Neural cell (in vitro differentiated cells): Measurements from ENCODE around the gene UBE2L3. TPM values are rescaled to one million over a fixed set of nuclear protein-coding genes. Genes with fewer than 3 reads are reported as not detected.

Source experiments
- H2AFZ ChIP-seq: fragments of 200-600, 300-800 bp; sonication (generic), shearing (Covaris generic); 2 replicates; pipeline ENCODE4 v1.6.0; 2014; ENCODE audit warnings: low read depth, mild to moderate bottlenecking, antibody characterized with exemption, low read length, moderate library complexity
- H3F3A ChIP-seq: fragments of 200-600 bp; shearing (Covaris generic); 2 replicates; pipeline ENCODE4 v1.6.1; 2016; ENCODE audit warnings: mild to moderate bottlenecking, moderate library complexity, mixed read lengths, antibody characterized with exemption, low read length; ENCODE audit not compliant: insufficient read depth, poor library complexity, severe bottlenecking
- H3K27ac ChIP-seq: fragments of 200-600, 300-800 bp; sonication (generic), shearing (Covaris generic); 2 replicates; pipeline ENCODE4 v1.5.1; 2014; ENCODE audit warnings: mild to moderate bottlenecking, low read length, moderate library complexity
- H3K27me3 ChIP-seq: fragments of 300-800, 200-600 bp; sonication (generic), shearing (Covaris generic); 2 replicates; pipeline ENCODE4 v1.6.0; 2014; ENCODE audit warnings: mild to moderate bottlenecking, low read depth, low read length, moderate library complexity; ENCODE audit not compliant: insufficient read depth
- H3K36me3 ChIP-seq: fragments of 300-800, 200-600 bp; sonication (generic), shearing (Covaris generic); 2 replicates; pipeline ENCODE4 v1.5.1; 2014; ENCODE audit warnings: mild to moderate bottlenecking, antibody characterized with exemption, low read length, moderate library complexity; ENCODE audit not compliant: insufficient read depth
- H3K4me2 ChIP-seq: fragments of 300-800, 200-600 bp; sonication (generic), shearing (Covaris generic); 2 replicates; pipeline ENCODE4 v1.6.0; 2014; ENCODE audit warnings: mild to moderate bottlenecking, low read length
- H3K4me3 ChIP-seq: fragments of 300-800, 200-600 bp; sonication (generic), shearing (Covaris generic); 2 replicates; pipeline ENCODE4 v1.5.1; 2014; ENCODE audit warnings: mild to moderate bottlenecking, low read length, moderate library complexity
- H3K79me2 ChIP-seq: fragments of 200-600 bp; shearing (Covaris generic); replicated peaks from 2 replicates; pipeline ENCODE4 v1.6.0; 2014; ENCODE audit warnings: mild to moderate bottlenecking, low read length, moderate library complexity; ENCODE audit not compliant: insufficient read depth
- H3K9ac ChIP-seq: fragments of 300-800, 200-600 bp; sonication (generic), shearing (Covaris generic); 2 replicates; pipeline ENCODE4 v1.6.1; 2016; ENCODE audit warnings: mild to moderate bottlenecking, low read length, mixed read lengths
- H3K9me2 ChIP-seq: fragments of 200-600 bp; shearing (Covaris generic); 2 replicates; pipeline ENCODE4 v1.6.1; 2016; ENCODE audit warnings: mild to moderate bottlenecking, low read length, mixed read lengths; ENCODE audit not compliant: insufficient read depth
- H3K9me3 ChIP-seq: fragments of 200-600, 300-800 bp; sonication (generic), shearing (Covaris generic); 2 replicates; pipeline ENCODE4 v1.6.1; 2016; ENCODE audit warnings: mild to moderate bottlenecking, mixed run types, low read length, moderate library complexity, mixed read lengths
- H4K20me1 ChIP-seq: fragments of 200-600 bp; shearing (Covaris generic); 2 replicates; pipeline ENCODE4 v1.6.1; 2016; ENCODE audit warnings: mild to moderate bottlenecking, mixed run types; ENCODE audit not compliant: insufficient read depth
- EP300 ChIP-seq: fragments of 450-650 bp; conservative IDR thresholded peaks from 2 replicates; pipeline ENCODE4 v1.6.1; 2014; ENCODE audit warnings: antibody characterized with exemption, mild to moderate bottlenecking, moderate library complexity; ENCODE audit not compliant: poor library complexity, severe bottlenecking
- EZH2 ChIP-seq: fragments of 200-600, 300-800 bp; shearing (Covaris generic), sonication (generic); IDR thresholded peaks from 2 replicates; pipeline ENCODE4 v1.6.1; 2014; ENCODE audit warnings: antibody characterized with exemption, low read length, borderline replicate concordance, mild to moderate bottlenecking; ENCODE audit not compliant: insufficient read depth, poor library complexity, severe bottlenecking
- MXI1 ChIP-seq: fragments of 450-650 bp; conservative IDR thresholded peaks from 2 replicates; pipeline ENCODE4 v1.6.1; 2014; ENCODE audit warnings: antibody characterized with exemption, mild to moderate bottlenecking; ENCODE audit not compliant: poor library complexity, severe bottlenecking
- POLR2AphosphoS5 ChIP-seq: IDR thresholded peaks from 2 replicates; pipeline ENCODE4 v1.6.1; 2012
- RAD21 ChIP-seq: fragments of 450-650 bp; conservative IDR thresholded peaks from 2 replicates; pipeline ENCODE4 v1.6.1; 2014; ENCODE audit warnings: antibody characterized with exemption, mild to moderate bottlenecking, moderate library complexity
- SMC3 ChIP-seq: fragments of 450-650 bp; conservative IDR thresholded peaks from 2 replicates; pipeline ENCODE4 v1.6.1; 2014; ENCODE audit warnings: antibody characterized with exemption, mild to moderate bottlenecking, moderate library complexity; ENCODE audit not compliant: poor library complexity
- TAF1 ChIP-seq: IDR thresholded peaks from 2 replicates; pipeline ENCODE4 v1.6.1; 2012; ENCODE audit warnings: low read depth
- polyA plus RNA-seq: library from polyadenylated mRNA; depleted of rRNA; stranded (reverse); fragments of >200 nt; gene quantifications from 2 replicates; pipeline ENCODE4 v1.2.3, GENCODE V29; 2014
- TF ChIP-seq, protein P1 (sequence below): fragments of 450-650 bp; IDR thresholded peaks from 2 replicates; pipeline ENCODE4 v1.5.1; 2014; ENCODE audit warnings: antibody characterized with exemption, mild to moderate bottlenecking, moderate library complexity; ENCODE audit not compliant: poor library complexity, severe bottlenecking
- TF ChIP-seq, protein P2 (sequence below): IDR thresholded peaks from 2 replicates; pipeline ENCODE4 v1.6.1; 2012; ENCODE audit warnings: borderline replicate concordance

Gene UBE2L3
- polyA plus RNA-seq, 1 donor from 2014 or later, result 49.1 TPM

DNA sequence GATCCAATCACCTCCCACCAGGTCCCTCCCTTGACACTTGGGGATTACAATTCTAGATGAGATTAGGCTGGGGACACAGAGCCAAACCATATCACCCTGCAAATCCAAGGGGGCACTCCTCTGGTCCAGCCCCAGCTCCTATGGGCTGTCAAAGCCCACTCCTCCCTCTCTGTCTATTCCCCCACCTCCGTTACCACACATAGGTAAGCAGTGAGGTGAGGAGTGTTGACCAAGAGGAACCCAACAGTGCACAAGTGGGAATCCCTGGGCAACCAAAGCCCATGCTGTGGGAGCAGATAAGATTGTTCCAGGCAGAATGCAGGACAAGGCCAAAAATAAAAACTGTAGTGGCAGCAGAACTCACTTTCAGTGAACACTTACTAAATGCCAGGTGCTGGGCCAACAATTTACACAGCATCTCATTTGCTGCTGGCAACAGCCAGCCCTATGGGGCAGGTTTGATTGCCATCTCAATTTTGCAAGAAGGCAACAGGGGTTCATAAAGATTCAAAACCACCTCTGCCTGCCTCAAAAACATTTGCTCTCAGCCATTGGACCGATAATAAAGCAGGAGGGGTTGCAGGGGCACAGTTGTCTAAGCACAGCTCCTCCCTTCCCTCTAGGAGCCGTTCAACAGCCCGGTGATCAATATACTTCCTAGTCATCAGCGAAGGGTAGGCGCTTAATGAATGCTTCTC, 83.5 kb downstream of the UBE2L3 start:
- no peaks in the 10 kb centered on the region for H3K36me3 ChIP-seq
- peak overlapping the region; percentile 88 for H3K4me3 ChIP-seq
- no peaks in the 10 kb centered on the region for H3K27me3 ChIP-seq
- TF ChIP-seq TAF1 (no peak), MXI1 (no peak), EZH2 (no peak), EP300 (no peak), SMC3 (no peak), POLR2AphosphoS5 (no peak), RAD21 (no peak)
- TF ChIP-seq, protein P1, sequence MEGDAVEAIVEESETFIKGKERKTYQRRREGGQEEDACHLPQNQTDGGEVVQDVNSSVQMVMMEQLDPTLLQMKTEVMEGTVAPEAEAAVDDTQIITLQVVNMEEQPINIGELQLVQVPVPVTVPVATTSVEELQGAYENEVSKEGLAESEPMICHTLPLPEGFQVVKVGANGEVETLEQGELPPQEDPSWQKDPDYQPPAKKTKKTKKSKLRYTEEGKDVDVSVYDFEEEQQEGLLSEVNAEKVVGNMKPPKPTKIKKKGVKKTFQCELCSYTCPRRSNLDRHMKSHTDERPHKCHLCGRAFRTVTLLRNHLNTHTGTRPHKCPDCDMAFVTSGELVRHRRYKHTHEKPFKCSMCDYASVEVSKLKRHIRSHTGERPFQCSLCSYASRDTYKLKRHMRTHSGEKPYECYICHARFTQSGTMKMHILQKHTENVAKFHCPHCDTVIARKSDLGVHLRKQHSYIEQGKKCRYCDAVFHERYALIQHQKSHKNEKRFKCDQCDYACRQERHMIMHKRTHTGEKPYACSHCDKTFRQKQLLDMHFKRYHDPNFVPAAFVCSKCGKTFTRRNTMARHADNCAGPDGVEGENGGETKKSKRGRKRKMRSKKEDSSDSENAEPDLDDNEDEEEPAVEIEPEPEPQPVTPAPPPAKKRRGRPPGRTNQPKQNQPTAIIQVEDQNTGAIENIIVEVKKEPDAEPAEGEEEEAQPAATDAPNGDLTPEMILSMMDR, result no peak
- TF ChIP-seq, protein P2, sequence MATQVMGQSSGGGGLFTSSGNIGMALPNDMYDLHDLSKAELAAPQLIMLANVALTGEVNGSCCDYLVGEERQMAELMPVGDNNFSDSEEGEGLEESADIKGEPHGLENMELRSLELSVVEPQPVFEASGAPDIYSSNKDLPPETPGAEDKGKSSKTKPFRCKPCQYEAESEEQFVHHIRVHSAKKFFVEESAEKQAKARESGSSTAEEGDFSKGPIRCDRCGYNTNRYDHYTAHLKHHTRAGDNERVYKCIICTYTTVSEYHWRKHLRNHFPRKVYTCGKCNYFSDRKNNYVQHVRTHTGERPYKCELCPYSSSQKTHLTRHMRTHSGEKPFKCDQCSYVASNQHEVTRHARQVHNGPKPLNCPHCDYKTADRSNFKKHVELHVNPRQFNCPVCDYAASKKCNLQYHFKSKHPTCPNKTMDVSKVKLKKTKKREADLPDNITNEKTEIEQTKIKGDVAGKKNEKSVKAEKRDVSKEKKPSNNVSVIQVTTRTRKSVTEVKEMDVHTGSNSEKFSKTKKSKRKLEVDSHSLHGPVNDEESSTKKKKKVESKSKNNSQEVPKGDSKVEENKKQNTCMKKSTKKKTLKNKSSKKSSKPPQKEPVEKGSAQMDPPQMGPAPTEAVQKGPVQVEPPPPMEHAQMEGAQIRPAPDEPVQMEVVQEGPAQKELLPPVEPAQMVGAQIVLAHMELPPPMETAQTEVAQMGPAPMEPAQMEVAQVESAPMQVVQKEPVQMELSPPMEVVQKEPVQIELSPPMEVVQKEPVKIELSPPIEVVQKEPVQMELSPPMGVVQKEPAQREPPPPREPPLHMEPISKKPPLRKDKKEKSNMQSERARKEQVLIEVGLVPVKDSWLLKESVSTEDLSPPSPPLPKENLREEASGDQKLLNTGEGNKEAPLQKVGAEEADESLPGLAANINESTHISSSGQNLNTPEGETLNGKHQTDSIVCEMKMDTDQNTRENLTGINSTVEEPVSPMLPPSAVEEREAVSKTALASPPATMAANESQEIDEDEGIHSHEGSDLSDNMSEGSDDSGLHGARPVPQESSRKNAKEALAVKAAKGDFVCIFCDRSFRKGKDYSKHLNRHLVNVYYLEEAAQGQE, result no peak
- peaks cover 6% of the 10 kb centered on the region for H3K79me2 ChIP-seq
- H3K9me2 ChIP-seq, result no peaks in the 10 kb centered on the region
- no peaks in the 10 kb centered on the region for H3K9me3 ChIP-seq
- H3K27ac ChIP-seq, result no peak overlapping the region
- no peaks in the 10 kb centered on the region for H4K20me1 ChIP-seq
- H2AFZ ChIP-seq, result no peak overlapping the region
- H3K9ac ChIP-seq, result peak overlapping the region; percentile 36
- peak overlapping the region; percentile 73 for H3K4me2 ChIP-seq
- no peaks in the 10 kb centered on the region for H3F3A ChIP-seq

DNA sequence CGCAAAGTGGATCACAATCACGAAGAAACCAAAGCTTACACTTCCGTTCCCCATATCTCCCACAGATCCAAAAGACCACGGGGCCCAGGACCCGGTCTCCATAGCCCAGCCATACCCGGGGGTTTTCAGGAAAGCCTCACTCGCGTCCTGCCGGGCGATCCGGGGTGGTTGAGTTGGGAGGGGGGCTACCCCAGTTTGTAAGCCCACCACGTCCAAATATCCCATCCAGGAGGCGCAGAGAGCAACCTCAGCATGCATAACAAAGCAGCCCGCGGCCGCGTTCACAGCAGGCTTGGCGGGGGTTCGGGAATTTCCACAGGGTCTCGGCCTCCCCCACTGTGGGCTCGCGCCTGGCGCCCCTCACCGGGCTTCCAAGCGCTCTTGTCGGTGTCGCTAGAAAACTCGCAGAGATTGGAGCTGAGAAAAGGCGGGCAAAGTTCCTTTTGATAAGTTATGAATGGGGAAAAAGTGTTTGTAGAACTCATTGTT, 84.1 kb downstream of the UBE2L3 start:
- H3K4me2 ChIP-seq, result peak overlapping the region; percentile 73
- no peaks in the 10 kb centered on the region for H4K20me1 ChIP-seq
- H3K9me3 ChIP-seq, result no peaks in the 10 kb centered on the region
- no peaks in the 10 kb centered on the region for H3K9me2 ChIP-seq
- H3K4me3 ChIP-seq, result peak overlapping the region; percentile 88
- H3K9ac ChIP-seq, result peak overlapping the region; percentile 36
- H3K36me3 ChIP-seq, result no peaks in the 10 kb centered on the region
- peaks cover 6% of the 10 kb centered on the region for H3K79me2 ChIP-seq
- no peak overlapping the region for H3K27ac ChIP-seq
- no peaks in the 10 kb centered on the region for H3F3A ChIP-seq
- no peak overlapping the region for H2AFZ ChIP-seq
- no peak for TF ChIP-seq RAD21
- TF ChIP-seq EP300, result no peak
- no peak for TF ChIP-seq TAF1
- TF ChIP-seq SMC3, result no peak
- TF ChIP-seq EZH2, result no peak
- TF ChIP-seq, protein P1, result no peak
- no peak for TF ChIP-seq POLR2AphosphoS5
- TF ChIP-seq, protein P2, result no peak
- TF ChIP-seq MXI1, result no peak
- H3K27me3 ChIP-seq, result no peaks in the 10 kb centered on the region
